H9 (cell line): ENCODE measurements around the gene CDC14C. TPM values are rescaled to one million over a fixed set of nuclear protein-coding genes. Genes with fewer than 3 reads are reported as not detected.

Experiments used
- DNase-seq: peaks from one replicate; pipeline ENCODE4 v3.0.0-alpha.2; 2017
- H2AFZ ChIP-seq: one replicate; pipeline ENCODE4 v1.6.1; 2013; ENCODE audit warnings: mild to moderate bottlenecking, low read length, control low read depth, moderate library complexity
- H2AK5ac ChIP-seq: 2 replicates; pipeline ENCODE4 v1.6.1; 2013; ENCODE audit warnings: low read length, control low read depth, mixed read lengths; ENCODE audit not compliant: insufficient read length
- H2BK120ac ChIP-seq: one replicate; pipeline ENCODE4 v1.6.1; 2013; ENCODE audit warnings: low read depth, mild to moderate bottlenecking, low read length, control low read depth, inconsistent platforms; ENCODE audit not compliant: poor library complexity, severe bottlenecking
- H2BK12ac ChIP-seq: 2 replicates; pipeline ENCODE4 v1.6.1; 2013; ENCODE audit warnings: low read length, control low read depth, mixed read lengths, low read depth; ENCODE audit not compliant: insufficient read length
- H2BK15ac ChIP-seq: 2 replicates; pipeline ENCODE4 v1.6.1; 2013; ENCODE audit warnings: low read depth, low read length, control low read depth
- H2BK20ac ChIP-seq: one replicate; pipeline ENCODE4 v1.6.1; 2013; ENCODE audit warnings: low read depth, mild to moderate bottlenecking, low read length, control low read depth, inconsistent platforms; ENCODE audit not compliant: poor library complexity, severe bottlenecking
- H2BK5ac ChIP-seq: 2 replicates; pipeline ENCODE4 v1.6.1; 2013; ENCODE audit warnings: low read length, control low read depth, mixed read lengths; ENCODE audit not compliant: insufficient read length
- H3K14ac ChIP-seq: 2 replicates; pipeline ENCODE4 v1.6.1; 2013; ENCODE audit warnings: low read length, control low read depth; ENCODE audit not compliant: insufficient read depth
- H3K18ac ChIP-seq: 2 replicates; pipeline ENCODE4 v1.6.1; 2013; ENCODE audit warnings: low read depth, mild to moderate bottlenecking, mixed read lengths, low read length, control low read depth; ENCODE audit not compliant: insufficient read length
- H3K23ac ChIP-seq: 2 replicates; pipeline ENCODE4 v1.6.1; 2013; ENCODE audit warnings: low read length, control low read depth, mixed read lengths, low read depth; ENCODE audit not compliant: insufficient read length
- H3K23me2 ChIP-seq: 2 replicates; pipeline ENCODE4 v1.6.1; 2013; ENCODE audit warnings: low read depth, mild to moderate bottlenecking, mixed read lengths, low read length, control low read depth; ENCODE audit not compliant: insufficient read length, poor library complexity, severe bottlenecking
- H3K27ac ChIP-seq: 2 replicates; pipeline ENCODE4 v1.5.1; 2013; ENCODE audit warnings: low read length, control low read depth, mixed read lengths, low read depth; ENCODE audit not compliant: insufficient read length
- H3K27me3 ChIP-seq: 2 replicates; pipeline ENCODE4 v1.6.1; 2013; ENCODE audit warnings: low read length, control low read depth, inconsistent platforms; ENCODE audit not compliant: insufficient read depth
- H3K4ac ChIP-seq: 2 replicates; pipeline ENCODE4 v1.6.1; 2013; ENCODE audit warnings: low read depth, mild to moderate bottlenecking, control low read depth, inconsistent platforms, low read length, moderate library complexity
- H3K4me1 ChIP-seq: 2 replicates; pipeline ENCODE4 v1.6.1; 2013; ENCODE audit warnings: low read length, control low read depth, inconsistent platforms; ENCODE audit not compliant: insufficient read depth
- H3K4me2 ChIP-seq: 2 replicates; pipeline ENCODE4 v1.6.1; 2013; ENCODE audit warnings: low read length, control low read depth, mixed read lengths; ENCODE audit not compliant: insufficient read length, insufficient read depth
- H3K56ac ChIP-seq: 2 replicates; pipeline ENCODE4 v1.6.1; 2013; ENCODE audit warnings: low read depth, mild to moderate bottlenecking, mixed read lengths, low read length, control low read depth; ENCODE audit not compliant: insufficient read length
- H3K79me1 ChIP-seq: 2 replicates; pipeline ENCODE4 v1.6.1; 2013; ENCODE audit warnings: low read depth, mild to moderate bottlenecking, moderate library complexity, low read length, control low read depth, inconsistent platforms; ENCODE audit not compliant: insufficient read depth, poor library complexity, severe bottlenecking
- H3K79me2 ChIP-seq: 2 replicates; pipeline ENCODE4 v1.6.1; 2013; ENCODE audit warnings: low read length, control low read depth, inconsistent platforms; ENCODE audit not compliant: insufficient read depth
- H3K9ac ChIP-seq: 2 replicates; pipeline ENCODE4 v1.6.1; 2013; ENCODE audit warnings: low read length, control low read depth, mixed read lengths; ENCODE audit not compliant: insufficient read length; ENCODE audit errors: extremely low read depth
- H3K9me3 ChIP-seq: one replicate; pipeline ENCODE4 v1.6.1; 2013; ENCODE audit warnings: low read depth, low read length, inconsistent platforms; ENCODE audit not compliant: control insufficient read depth
- H3T11ph ChIP-seq: one replicate; pipeline ENCODE4 v1.6.1; 2013; ENCODE audit warnings: mild to moderate bottlenecking, low read length, control low read depth, inconsistent platforms
- H4K20me1 ChIP-seq: one replicate; pipeline ENCODE4 v1.6.1; 2013; ENCODE audit not compliant: control insufficient read depth, insufficient read length, insufficient read depth
- H4K5ac ChIP-seq: 2 replicates; pipeline ENCODE4 v1.6.1; 2013; ENCODE audit warnings: low read depth, mild to moderate bottlenecking, mixed read lengths, low read length, control low read depth; ENCODE audit not compliant: insufficient read length
- H4K8ac ChIP-seq: replicated peaks from 2 replicates; pipeline ENCODE4 v1.6.1; 2013; ENCODE audit warnings: low read length, control low read depth, mixed read lengths, low read depth; ENCODE audit not compliant: insufficient read length
- H4K91ac ChIP-seq: 2 replicates; pipeline ENCODE4 v1.6.1; 2013; ENCODE audit warnings: low read depth, mild to moderate bottlenecking, moderate library complexity, mixed read lengths, low read length, control low read depth; ENCODE audit not compliant: insufficient read length
- H3K27ac Mint-ChIP-seq, 3 experiments: 2 replicates in 2 of 3; 3 replicates in 1 of 3; pipeline ENCODE4 v1.8.0; 2020 to 2021; ENCODE audit warnings: mixed read lengths in 3 of 3, mild to moderate bottlenecking in 1 of 3, moderate library complexity in 1 of 3
- H3K27me3 Mint-ChIP-seq: 2 replicates; pipeline ENCODE4 v1.8.0; 2021; ENCODE audit warnings: low read depth, mild to moderate bottlenecking, moderate library complexity, mixed read lengths
- H3K36me3 Mint-ChIP-seq, 3 experiments: 2 replicates in 2 of 3; 3 replicates in 1 of 3; pipeline ENCODE4 v1.8.0; 2020 to 2021; ENCODE audit warnings: low read depth in 3 of 3, mixed read lengths in 3 of 3; ENCODE audit not compliant: insufficient read depth in 1 of 3
- H3K4me1 Mint-ChIP-seq, 2 experiments: 2 replicates each; pipeline ENCODE4 v1.8.0; 2020; ENCODE audit warnings: mixed read lengths in 2 of 2
- H3K4me3 Mint-ChIP-seq, 2 experiments: 2 replicates in 1 of 2; 3 replicates in 1 of 2; pipeline ENCODE4 v1.8.0; 2020 to 2021; ENCODE audit warnings: mild to moderate bottlenecking in 2 of 2, mixed read lengths in 2 of 2, moderate library complexity in 1 of 2
- H3K9me3 Mint-ChIP-seq, 2 experiments: 2 replicates in 1 of 2; 3 replicates in 1 of 2; pipeline ENCODE4 v1.8.0; 2020; ENCODE audit warnings: mild to moderate bottlenecking in 2 of 2, mixed read lengths in 2 of 2, moderate library complexity in 1 of 2
- CTCF ChIP-seq: fragments of 200-600 bp; sonication (generic); conservative IDR thresholded peaks from 3 replicates; pipeline ENCODE4 v1.8.0; 2021; ENCODE audit warnings: antibody characterized with exemption, mild to moderate bottlenecking
- whole genome bisulfite sequencing: extraction: QIAGEN DNeasy Blood & Tissue Kit; methylation state at CpG from one replicate; pipeline ENCODE4 v1.1.7; 2013; ENCODE audit warnings: missing lambda C conversion rate, low lambda C conversion rate, mixed read lengths; ENCODE audit not compliant: insufficient read length; ENCODE audit errors: extremely low coverage; 5-methylcytosine and 5-hydroxymethylcytosine counted together
- total RNA-seq: library from RNA; stranded (reverse); gene quantifications from 2 replicates; pipeline ENCODE4 v1.2.1, GENCODE V29; 2021

Gene CDC14C
- total RNA-seq, 1 experiment from 2014 or later, result not detected

DNA sequence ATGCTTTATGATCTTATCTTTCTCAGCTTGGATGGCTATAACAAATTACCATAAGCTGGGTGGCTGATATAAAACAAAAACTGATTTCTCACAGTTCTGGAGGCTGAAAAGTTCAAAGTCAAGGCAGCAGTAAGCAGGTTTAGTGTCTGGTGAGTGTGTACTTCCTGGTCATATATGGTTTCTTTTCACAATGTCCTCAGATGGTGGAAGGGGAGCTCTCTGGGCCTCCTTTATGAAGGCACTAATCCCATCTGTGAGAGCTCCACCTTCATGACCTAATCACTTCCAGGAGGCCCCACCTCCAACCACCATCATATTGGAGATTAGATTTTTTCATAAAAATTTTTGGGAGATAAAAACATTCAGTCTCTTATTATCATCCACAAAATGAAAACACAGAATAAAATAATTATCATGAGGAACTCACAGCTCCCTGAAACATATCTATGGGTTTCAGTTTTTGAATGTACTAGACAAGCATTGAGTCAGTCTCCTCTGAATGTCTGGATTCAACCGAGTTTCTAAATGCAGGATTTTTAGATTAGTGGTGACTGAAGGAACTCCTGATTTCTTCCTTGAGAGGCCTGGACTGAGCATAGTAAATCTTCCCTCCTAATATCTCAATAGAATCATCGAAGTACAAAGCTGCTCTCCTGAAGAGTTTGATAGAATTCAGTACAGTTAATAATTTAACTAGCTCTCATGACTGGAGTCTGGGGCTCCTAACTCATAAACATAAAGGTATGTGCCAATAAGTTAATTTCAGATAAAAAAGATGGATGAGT is 8.0 kb downstream of the CDC14C start:
- DNase-seq, result no peak
- H4K20me1 ChIP-seq, result no peaks in the 10 kb centered on the region
- no peak overlapping the region for H2BK12ac ChIP-seq
- no peak overlapping the region for H2BK20ac ChIP-seq
- no peak overlapping the region for H3K56ac ChIP-seq
- H3K14ac ChIP-seq, result no peak overlapping the region
- no peaks in the 10 kb centered on the region for H3K27me3 Mint-ChIP-seq
- H3T11ph ChIP-seq, result no peak overlapping the region
- H4K8ac ChIP-seq, result no peak overlapping the region
- H3K4me2 ChIP-seq, result no peak overlapping the region
- H2AK5ac ChIP-seq, result no peak overlapping the region
- H3K9ac ChIP-seq, result no peak overlapping the region
- H3K27ac Mint-ChIP-seq, result no peak overlapping the region
- no peak overlapping the region for H3K4me3 Mint-ChIP-seq
- no CpG with 5 or more reads among the region's 2 CpGs for WGBS
- no peak for TF ChIP-seq CTCF
- no peaks in the 10 kb centered on the region for H3K79me1 ChIP-seq
- H3K23me2 ChIP-seq, result no peaks in the 10 kb centered on the region
- H3K4me1 Mint-ChIP-seq, result no peaks in the 10 kb centered on the region
- no peaks in the 10 kb centered on the region for H3K36me3 Mint-ChIP-seq
- H4K91ac ChIP-seq, result no peak overlapping the region
- H3K18ac ChIP-seq, result no peak overlapping the region
- H3K4ac ChIP-seq, result no peak overlapping the region
- H3K27ac ChIP-seq, result no peak overlapping the region
- no peaks in the 10 kb centered on the region for H3K79me2 ChIP-seq
- no peaks in the 10 kb centered on the region for H3K9me3 Mint-ChIP-seq
- no peaks in the 10 kb centered on the region for H3K9me3 ChIP-seq
- H2BK5ac ChIP-seq, result no peak overlapping the region
- no peaks in the 10 kb centered on the region for H3K27me3 ChIP-seq
- no peak overlapping the region for H2BK120ac ChIP-seq
- no peaks in the 10 kb centered on the region for H3K4me1 ChIP-seq
- H2BK15ac ChIP-seq, result no peak overlapping the region
- no peak overlapping the region for H2AFZ ChIP-seq
- no peak overlapping the region for H4K5ac ChIP-seq
- H3K23ac ChIP-seq, result no peak overlapping the region
